Measurements from ENCODE around the gene DSE.

Gene DSE

GRCh38 chr6:116388924-116389323 is 18.2 kb downstream of the DSE start:
- DNase-seq: peak; percentile 46

GRCh38 chr6:116389357-116389756 is 18.6 kb downstream of the DSE start:
- no peak for DNase-seq

GRCh38 chr6:116390581-116390980 is 19.8 kb downstream of the DSE start:
- peak; percentile 62 for DNase-seq

- DNase-seq: peak; percentile 97
Observed at GRCh38 chr6:116392132-116393013, 21.6 kb downstream of the DSE start.

GRCh38 chr6:116393430-116393829 is 22.7 kb downstream of the DSE start:
- DNase-seq: peak; percentile 67

- no peak for DNase-seq
Observed at GRCh38 chr6:116395647-116396046, 24.9 kb downstream of the DSE start.

- no peak for DNase-seq
Observed at GRCh38 chr6:116396441-116396840, 25.7 kb downstream of the DSE start.

GRCh38 chr6:116397914-116398313 is 27.2 kb downstream of the DSE start:
- DNase-seq: no peak

GRCh38 chr6:116398316-116399010 is 27.7 kb downstream of the DSE start:
- DNase-seq: peak; percentile 44

- no peak for DNase-seq
Observed at GRCh38 chr6:116399287-116399686, 28.5 kb downstream of the DSE start.

GRCh38 chr6:116400328-116400727 is 29.6 kb downstream of the DSE start:
- peak; percentile 55 for DNase-seq

- no peak for DNase-seq
Observed at GRCh38 chr6:116402108-116402937, 31.6 kb downstream of the DSE start.

GRCh38 chr6:116403205-116403604 is 32.5 kb downstream of the DSE start:
- no peak for DNase-seq

GRCh38 chr6:116404696-116405095 is 33.9 kb downstream of the DSE start:
- DNase-seq: no peak

- peak; percentile 60 for DNase-seq
Observed at GRCh38 chr6:116405138-116405537, 34.4 kb downstream of the DSE start.

GRCh38 chr6:116405652-116406356 is 35.1 kb downstream of the DSE start:
- no peak for DNase-seq

- DNase-seq: no peak
Observed at GRCh38 chr6:116406678-116407345, 36.1 kb downstream of the DSE start.

GRCh38 chr6:116408491-116408890 is 37.7 kb downstream of the DSE start:
- no peak for DNase-seq

- DNase-seq: peak; percentile 61
Observed at GRCh38 chr6:116409756-116410155, 39.0 kb downstream of the DSE start.

- DNase-seq: no peak
Observed at GRCh38 chr6:116411284-116411623, 40.5 kb downstream of the DSE start.

GRCh38 chr6:116412270-116412669 is 41.5 kb downstream of the DSE start:
- no peak for DNase-seq

- DNase-seq: no peak
Observed at GRCh38 chr6:116413357-116413756, 42.6 kb downstream of the DSE start.

Data from inflammatory macrophage treated with lipopolysaccharide for 4 hours (primary cell).